Activated gamma-delta T cell (primary cell): ENCODE results near the gene RHBDD1.

Experiments used
- DNase-seq: peaks from one replicate; lab custom pipeline; 2025; lab: John Stamatoyannopoulos, UW

RHBDD1 gene

DNA sequence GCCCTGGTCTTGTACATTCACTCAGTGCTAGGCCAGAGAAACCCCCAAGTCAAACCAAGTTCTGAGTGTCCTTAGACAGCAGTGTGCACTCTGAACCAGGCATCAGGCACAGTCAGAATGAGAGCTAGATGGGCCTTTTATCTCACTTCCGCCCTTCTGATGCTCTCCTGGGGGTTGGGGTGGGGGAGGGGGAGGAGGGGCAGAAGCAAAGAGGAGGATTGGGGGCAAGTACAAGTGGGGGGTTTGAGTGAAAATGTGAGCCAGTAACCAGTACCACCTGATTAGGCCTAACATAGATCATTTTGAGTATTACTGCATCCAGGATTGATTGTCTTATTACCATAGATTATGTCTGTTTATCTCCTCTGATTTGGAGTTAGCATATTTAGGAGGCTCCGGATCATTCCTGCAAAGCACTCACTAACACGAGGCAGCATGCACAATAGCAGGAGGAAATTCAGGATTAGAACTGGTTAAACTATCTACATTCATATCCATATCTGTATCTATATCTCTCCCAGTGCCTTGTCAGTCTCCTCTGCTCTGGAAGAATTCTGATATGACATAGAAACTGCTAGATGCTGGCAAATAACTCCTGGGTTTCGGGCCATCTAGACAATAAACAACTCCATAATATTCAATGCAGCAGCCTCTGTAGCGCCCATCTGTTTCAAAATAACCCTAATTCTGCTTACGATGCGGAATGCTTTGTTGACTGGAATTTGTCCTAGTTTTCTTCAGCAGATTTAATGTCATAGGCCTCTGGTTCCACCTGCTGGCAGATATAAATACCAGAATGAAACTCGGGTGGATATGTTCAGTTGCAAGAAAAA lies 149.1 kb downstream of the RHBDD1 start:
- DNase-seq, result no peak

- DNase-seq, result no peak
Observed at GRCh38 chr2:226985583-226985946, 149.7 kb downstream of the RHBDD1 start.

- no peak for DNase-seq
Observed at GRCh38 chr2:226991663-226992062, 155.8 kb downstream of the RHBDD1 start.

- DNase-seq, result no peak
Observed at GRCh38 chr2:226993171-226993570, 157.3 kb downstream of the RHBDD1 start.

- DNase-seq, result no peak
Observed at GRCh38 chr2:226994775-226995174, 158.9 kb downstream of the RHBDD1 start.

GRCh38 chr2:226995625-226996041 lies 159.8 kb downstream of the RHBDD1 start:
- DNase-seq, result no peak

DNA sequence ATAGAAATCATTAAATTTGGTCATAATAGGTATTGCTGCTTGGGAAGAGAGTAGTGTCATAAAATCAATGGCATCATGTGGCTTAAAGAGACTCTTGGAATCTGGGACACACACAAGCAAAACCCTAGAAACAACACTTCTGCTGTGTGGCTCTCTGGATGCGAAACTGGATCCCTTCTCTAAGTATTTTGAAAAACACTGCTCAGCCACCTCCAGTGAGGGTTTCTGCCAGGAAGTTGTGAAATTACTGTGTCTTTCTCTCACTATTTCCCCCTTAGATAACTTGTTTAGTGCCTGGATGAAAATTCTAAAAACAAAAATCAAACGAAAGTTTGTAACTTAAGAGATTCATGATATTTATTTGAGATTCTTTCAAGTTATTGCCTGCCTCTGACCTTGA lies 163.8 kb downstream of the RHBDD1 start:
- DNase-seq, result no peak

- DNase-seq, result no peak
Observed at GRCh38 chr2:227000123-227000522, 164.3 kb downstream of the RHBDD1 start.

DNA sequence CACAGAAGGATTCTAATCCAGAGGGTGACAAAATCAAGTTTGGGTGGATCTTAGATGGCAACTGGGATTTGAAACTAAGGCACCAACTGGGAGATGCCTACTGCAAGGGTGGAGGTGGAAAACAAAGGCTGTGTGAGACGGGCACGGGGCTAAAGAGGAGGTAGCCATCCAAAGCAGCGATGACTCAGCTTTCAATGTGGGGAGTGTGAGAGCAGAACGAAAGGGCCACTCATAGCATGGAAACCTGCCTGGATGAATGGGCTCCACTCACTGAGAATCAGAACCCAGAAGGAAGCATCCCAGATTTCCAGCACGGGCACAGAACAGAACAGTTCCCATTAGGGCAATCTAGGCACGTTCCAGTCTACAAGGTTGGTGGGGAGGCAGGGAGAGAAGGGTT lies 168.6 kb downstream of the RHBDD1 start:
- DNase-seq, result no peak

GRCh38 chr2:227006189-227006897 lies 170.5 kb downstream of the RHBDD1 start:
- no peak for DNase-seq

DNA sequence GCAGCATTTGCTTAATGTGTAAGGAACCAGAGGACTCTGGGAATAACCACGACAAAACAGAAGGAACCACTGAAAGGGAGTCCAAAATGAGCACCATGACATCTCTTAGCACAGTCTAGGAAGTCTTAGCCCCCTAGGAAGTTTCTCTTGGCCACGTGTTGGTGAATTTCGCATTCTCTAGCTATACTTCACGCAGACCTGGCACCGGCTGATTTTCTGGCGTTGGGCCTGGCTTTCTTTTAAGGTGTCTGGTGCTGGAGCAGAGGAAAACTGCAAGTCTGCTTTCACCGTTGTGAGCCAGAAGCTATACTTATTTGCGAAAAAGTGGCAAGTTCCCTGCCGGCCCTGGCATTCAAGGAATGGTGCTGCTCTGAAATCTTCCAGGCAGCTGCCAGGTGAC lies 171.3 kb downstream of the RHBDD1 start:
- DNase-seq, result no peak

- no peak for DNase-seq
Observed at GRCh38 chr2:227007940-227008339, 172.1 kb downstream of the RHBDD1 start.

GRCh38 chr2:227010433-227010832 lies 174.6 kb downstream of the RHBDD1 start:
- no peak for DNase-seq

GRCh38 chr2:227013330-227013729 lies 177.5 kb downstream of the RHBDD1 start:
- no peak for DNase-seq

- DNase-seq, result no peak
Observed at GRCh38 chr2:227013881-227014280, 178.0 kb downstream of the RHBDD1 start.

DNA sequence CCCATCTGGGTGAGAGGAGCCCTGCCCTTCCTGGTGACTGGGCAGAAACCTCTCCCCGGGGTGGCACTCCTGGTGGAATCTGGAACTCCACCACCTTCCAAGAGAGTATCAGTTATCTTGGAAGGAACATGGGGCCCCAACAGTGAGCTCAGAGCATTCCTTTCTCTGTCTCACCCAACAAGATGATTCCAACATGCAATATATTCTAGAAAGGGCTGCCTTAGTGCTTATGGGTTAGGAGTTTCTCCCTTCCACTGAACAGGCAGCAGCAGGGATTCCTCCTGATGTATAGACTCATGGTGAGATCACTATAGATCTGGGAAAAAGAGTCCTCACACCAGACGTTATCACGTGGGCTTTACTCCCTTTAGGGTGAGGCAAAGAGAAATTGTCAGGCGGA lies 181.0 kb downstream of the RHBDD1 start:
- DNase-seq, result no peak

DNA sequence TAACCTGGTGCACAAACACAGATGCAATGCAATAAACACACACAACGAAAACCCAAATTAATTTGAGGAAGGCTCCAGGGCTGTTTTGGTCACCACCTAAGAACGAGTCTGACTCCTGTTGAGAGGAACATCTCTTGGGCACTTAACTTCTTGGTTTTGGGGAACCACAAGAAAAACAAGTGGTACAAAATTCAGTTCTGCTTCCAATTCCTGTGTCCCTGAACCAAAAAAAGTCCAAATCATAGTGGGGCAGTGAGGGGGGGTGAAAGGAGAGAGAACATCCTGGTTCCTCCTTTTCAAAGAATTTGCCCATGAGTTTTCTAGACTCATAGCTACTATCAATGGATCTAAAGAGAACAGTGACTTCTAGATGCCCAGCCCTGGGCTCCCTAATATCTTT lies 184.6 kb downstream of the RHBDD1 start:
- no peak for DNase-seq

DNA sequence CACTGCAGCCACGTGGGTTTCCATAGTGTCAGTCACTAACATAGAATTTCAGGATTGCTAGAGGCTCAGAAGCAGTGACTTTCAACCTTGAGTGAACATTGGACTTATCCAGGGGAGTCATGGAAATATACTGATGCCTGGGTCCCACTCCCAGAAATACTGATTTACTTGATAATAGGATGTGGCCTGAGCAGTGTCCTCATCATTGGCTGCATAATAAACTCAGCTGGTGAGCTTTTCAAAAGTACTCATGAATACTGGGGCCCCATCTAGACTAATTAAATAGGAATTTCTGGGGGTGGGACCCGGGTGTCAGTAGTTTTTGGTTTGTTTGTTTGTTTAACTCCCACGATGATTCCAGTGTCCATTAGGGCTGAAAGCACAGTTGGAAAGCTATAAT lies 186.8 kb downstream of the RHBDD1 start:
- no peak for DNase-seq

- DNase-seq, result no peak
Observed at GRCh38 chr2:227025510-227025909, 189.7 kb downstream of the RHBDD1 start.

DNA sequence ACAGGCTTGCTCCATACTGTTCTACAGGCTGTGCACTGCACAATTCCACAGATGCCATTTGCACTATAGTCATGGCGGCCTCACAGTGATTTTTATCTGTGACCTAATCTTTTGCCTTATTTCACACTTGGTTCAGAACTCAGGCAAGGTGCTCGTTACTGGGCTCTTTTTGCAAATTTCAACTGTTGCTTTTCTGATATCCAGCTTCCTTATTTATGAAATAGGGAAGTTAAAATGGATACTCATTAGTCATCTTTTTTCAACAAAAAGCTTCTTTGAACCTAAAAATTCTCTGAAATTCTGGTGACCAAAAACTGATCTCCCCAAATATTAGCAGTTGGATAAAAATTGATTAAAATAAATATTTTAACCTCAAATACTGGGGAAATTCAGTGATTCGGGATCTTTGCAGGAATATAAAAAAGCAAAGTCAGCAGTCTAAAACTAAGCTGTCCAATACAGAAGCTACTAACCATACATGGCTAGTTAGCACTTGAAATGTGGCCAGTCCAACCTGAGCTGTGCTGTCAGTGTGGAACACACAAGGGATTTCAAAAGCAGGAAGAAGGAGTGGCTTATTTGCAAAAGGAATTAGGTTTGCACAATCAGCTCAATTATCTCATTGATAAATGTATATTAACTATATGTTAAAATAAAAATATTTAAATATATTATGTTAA lies 193.7 kb downstream of the RHBDD1 start:
- no peak for DNase-seq

GRCh38 chr2:227030789-227031188 lies 194.9 kb downstream of the RHBDD1 start:
- no peak for DNase-seq

GRCh38 chr2:227031379-227031778 lies 195.5 kb downstream of the RHBDD1 start:
- no peak for DNase-seq
